Upper lobe of left lung (tissue), 4 donors: ENCODE data around the gene ATXN2.
A peak's percentile ranks its signal among the peaks of the same experiment; 100 is the strongest.

ENCODE experiments used
- EP300 ChIP-seq, 4 donors: sonication (generic); formaldehyde crosslinking; IDR thresholded peaks; one replicate each; pipeline ENCODE4 v1.5.1; 2017; ENCODE audit warnings: antibody characterized with exemption in 4 of 4, control low read depth in 2 of 4
- POLR2A ChIP-seq, 4 donors: fragments of 450-650 bp; IDR thresholded peaks; one replicate each; pipeline ENCODE4 v1.5.1; 2016 to 2017; ENCODE audit warnings: antibody characterized with exemption in 4 of 4, mild to moderate bottlenecking in 2 of 4
- TF ChIP-seq, protein P1 (sequence below), 6 experiments: fragments of 450-650 bp in 4 of 6; fragments of 200-600 bp in 2 of 6; sonication (generic) in 2 of 6; IDR thresholded peaks; one replicate each; pipeline ENCODE4 v1.5.1; 2016 to 2019; ENCODE audit warnings: antibody characterized with exemption in 6 of 6

- TF ChIP-seq EP300 (IDR thresholded peaks at IDR 0.05) (no peak), POLR2A (IDR thresholded peaks at IDR 0.05) (peak in 3 of 4 donors; percentile 67 to 85 (median 72))
- TF ChIP-seq, protein P1, sequence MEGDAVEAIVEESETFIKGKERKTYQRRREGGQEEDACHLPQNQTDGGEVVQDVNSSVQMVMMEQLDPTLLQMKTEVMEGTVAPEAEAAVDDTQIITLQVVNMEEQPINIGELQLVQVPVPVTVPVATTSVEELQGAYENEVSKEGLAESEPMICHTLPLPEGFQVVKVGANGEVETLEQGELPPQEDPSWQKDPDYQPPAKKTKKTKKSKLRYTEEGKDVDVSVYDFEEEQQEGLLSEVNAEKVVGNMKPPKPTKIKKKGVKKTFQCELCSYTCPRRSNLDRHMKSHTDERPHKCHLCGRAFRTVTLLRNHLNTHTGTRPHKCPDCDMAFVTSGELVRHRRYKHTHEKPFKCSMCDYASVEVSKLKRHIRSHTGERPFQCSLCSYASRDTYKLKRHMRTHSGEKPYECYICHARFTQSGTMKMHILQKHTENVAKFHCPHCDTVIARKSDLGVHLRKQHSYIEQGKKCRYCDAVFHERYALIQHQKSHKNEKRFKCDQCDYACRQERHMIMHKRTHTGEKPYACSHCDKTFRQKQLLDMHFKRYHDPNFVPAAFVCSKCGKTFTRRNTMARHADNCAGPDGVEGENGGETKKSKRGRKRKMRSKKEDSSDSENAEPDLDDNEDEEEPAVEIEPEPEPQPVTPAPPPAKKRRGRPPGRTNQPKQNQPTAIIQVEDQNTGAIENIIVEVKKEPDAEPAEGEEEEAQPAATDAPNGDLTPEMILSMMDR (IDR thresholded peaks at IDR 0.05), result no peak
These were observed 193.1 kb downstream of the ATXN2 start, which contains the start of gene SH2B3 for GRCh38 chr12:111405859-111406473.
